Measurements from ENCODE around the gene NCOA1. TPM values are rescaled to one million over a fixed set of nuclear protein-coding genes. Genes with fewer than 3 reads are reported as not detected.

The NCOA1 gene
- polyA plus RNA-seq, 1 donor: 63.0 TPM

- DNase-seq: no peak
- Histone ChIP-seq H3K9me3 (ENCODE audit: control insufficient read depth, low read depth, low read length) (no peaks in the 10 kb centered on the region), H3K4me3 (ENCODE audit: low read length) (no peak overlapping the region), H3K27ac (ENCODE audit: low read length) (no peak overlapping the region), H3K36me3 (ENCODE audit: control insufficient read depth, insufficient read depth, low read length) (peaks cover 27% of the 10 kb centered on the region), H3K4me1 (ENCODE audit: control insufficient read depth, insufficient read depth, low read length) (no peaks in the 10 kb centered on the region), H3K27me3 (ENCODE audit: control insufficient read depth, insufficient read depth, low read length) (no peaks in the 10 kb centered on the region)
- no CpG with 5 or more reads among the region's 5 CpGs for WGBS (ENCODE audit: insufficient coverage, low lambda C conversion rate)
Observed at GRCh38 chr2:24771764-24772586, 280.9 kb downstream of the NCOA1 start.

GRCh38 chr2:24774373-24774772, 283.3 kb downstream of the NCOA1 start:
- Histone ChIP-seq H3K4me3 (ENCODE audit: low read length) (no peak overlapping the region), H3K4me1 (ENCODE audit: control insufficient read depth, insufficient read depth, low read length) (peaks cover 4% of the 10 kb centered on the region), H3K27me3 (ENCODE audit: control insufficient read depth, insufficient read depth, low read length) (no peaks in the 10 kb centered on the region), H3K9me3 (ENCODE audit: control insufficient read depth, low read depth, low read length) (no peaks in the 10 kb centered on the region), H3K27ac (ENCODE audit: low read length) (no peak overlapping the region), H3K36me3 (ENCODE audit: control insufficient read depth, insufficient read depth, low read length) (peaks cover 12% of the 10 kb centered on the region)
- DNase-seq: no peak
- WGBS (ENCODE audit: insufficient coverage, low lambda C conversion rate): no CpG with 5 or more reads among the region's 3 CpGs

GRCh38 chr2:24779116-24779515, 288.1 kb downstream of the NCOA1 start:
- peak; percentile 46 to 69 for DNase-seq
- Histone ChIP-seq H3K4me1 (ENCODE audit: control insufficient read depth, insufficient read depth, low read length) (peaks cover 4% of the 10 kb centered on the region), H3K27me3 (ENCODE audit: control insufficient read depth, insufficient read depth, low read length) (no peaks in the 10 kb centered on the region), H3K9me3 (ENCODE audit: control insufficient read depth, low read depth, low read length) (no peaks in the 10 kb centered on the region), H3K27ac (ENCODE audit: low read length) (peak overlapping the region; percentile 82), H3K4me3 (ENCODE audit: low read length) (no peak overlapping the region), H3K36me3 (ENCODE audit: control insufficient read depth, insufficient read depth, low read length) (no peaks in the 10 kb centered on the region)
- WGBS (ENCODE audit: insufficient coverage, low lambda C conversion rate): no CpG with 5 or more reads among the region's 2 CpGs

- H3K4me1 ChIP-seq (ENCODE audit: control insufficient read depth, insufficient read depth, low read length): peaks cover 4% of the 10 kb centered on the region
- no CpG with 5 or more reads among the region's 3 CpGs for WGBS (ENCODE audit: insufficient coverage, low lambda C conversion rate)
- no peaks in the 10 kb centered on the region for H3K36me3 ChIP-seq (ENCODE audit: control insufficient read depth, insufficient read depth, low read length)
- H3K4me3 ChIP-seq (ENCODE audit: low read length): no peak overlapping the region
- H3K27ac ChIP-seq (ENCODE audit: low read length): no peak overlapping the region
- H3K9me3 ChIP-seq (ENCODE audit: control insufficient read depth, low read depth, low read length): no peaks in the 10 kb centered on the region
- H3K27me3 ChIP-seq (ENCODE audit: control insufficient read depth, insufficient read depth, low read length): no peaks in the 10 kb centered on the region
- no peak for DNase-seq
Observed at GRCh38 chr2:24783641-24784040, 292.6 kb downstream of the NCOA1 start.

- no peaks in the 10 kb centered on the region for H3K9me3 ChIP-seq (ENCODE audit: control insufficient read depth, low read depth, low read length)
- H3K4me1 ChIP-seq (ENCODE audit: control insufficient read depth, insufficient read depth, low read length): no peaks in the 10 kb centered on the region
- DNase-seq: no peak
- peaks cover 8% of the 10 kb centered on the region for H3K36me3 ChIP-seq (ENCODE audit: control insufficient read depth, insufficient read depth, low read length)
- 100% methylated on average over 2 of the region's 6 CpGs for WGBS (ENCODE audit: insufficient coverage, low lambda C conversion rate)
- H3K27me3 ChIP-seq (ENCODE audit: control insufficient read depth, insufficient read depth, low read length): no peaks in the 10 kb centered on the region
- H3K27ac ChIP-seq (ENCODE audit: low read length): no peak overlapping the region
- no peak overlapping the region for H3K4me3 ChIP-seq (ENCODE audit: low read length)
Observed at GRCh38 chr2:24785671-24786321, 294.7 kb downstream of the NCOA1 start.

- H3K27me3 ChIP-seq (ENCODE audit: control insufficient read depth, insufficient read depth, low read length): no peaks in the 10 kb centered on the region
- H3K4me1 ChIP-seq (ENCODE audit: control insufficient read depth, insufficient read depth, low read length): peaks cover 7% of the 10 kb centered on the region
- no peaks in the 10 kb centered on the region for H3K9me3 ChIP-seq (ENCODE audit: control insufficient read depth, low read depth, low read length)
- H3K27ac ChIP-seq (ENCODE audit: low read length): no peak overlapping the region
- peaks cover 8% of the 10 kb centered on the region for H3K36me3 ChIP-seq (ENCODE audit: control insufficient read depth, insufficient read depth, low read length)
- no peak overlapping the region for H3K4me3 ChIP-seq (ENCODE audit: low read length)
- WGBS (ENCODE audit: insufficient coverage, low lambda C conversion rate): 86% methylated on average over 2 of the region's 2 CpGs
- DNase-seq: no peak
Observed at GRCh38 chr2:24787532-24787931, 296.5 kb downstream of the NCOA1 start.

GRCh38 chr2:24788816-24789215, 297.8 kb downstream of the NCOA1 start:
- WGBS (ENCODE audit: insufficient coverage, low lambda C conversion rate): 63% methylated on average over 1 of the region's 3 CpGs
- peaks cover 7% of the 10 kb centered on the region for H3K4me1 ChIP-seq (ENCODE audit: control insufficient read depth, insufficient read depth, low read length)
- H3K4me3 ChIP-seq (ENCODE audit: low read length): no peak overlapping the region
- DNase-seq: no peak
- no peaks in the 10 kb centered on the region for H3K27me3 ChIP-seq (ENCODE audit: control insufficient read depth, insufficient read depth, low read length)
- H3K9me3 ChIP-seq (ENCODE audit: control insufficient read depth, low read depth, low read length): no peaks in the 10 kb centered on the region
- H3K36me3 ChIP-seq (ENCODE audit: control insufficient read depth, insufficient read depth, low read length): peaks cover 8% of the 10 kb centered on the region
- no peak overlapping the region for H3K27ac ChIP-seq (ENCODE audit: low read length)

GRCh38 chr2:24791452-24791851, 300.4 kb downstream of the NCOA1 start:
- peaks cover 8% of the 10 kb centered on the region for H3K36me3 ChIP-seq (ENCODE audit: control insufficient read depth, insufficient read depth, low read length)
- DNase-seq: no peak
- peaks cover 7% of the 10 kb centered on the region for H3K4me1 ChIP-seq (ENCODE audit: control insufficient read depth, insufficient read depth, low read length)
- no peak overlapping the region for H3K27ac ChIP-seq (ENCODE audit: low read length)
- no peaks in the 10 kb centered on the region for H3K27me3 ChIP-seq (ENCODE audit: control insufficient read depth, insufficient read depth, low read length)
- H3K4me3 ChIP-seq (ENCODE audit: low read length): no peak overlapping the region
- WGBS (ENCODE audit: insufficient coverage, low lambda C conversion rate): no CpG with 5 or more reads among the region's 5 CpGs
- no peaks in the 10 kb centered on the region for H3K9me3 ChIP-seq (ENCODE audit: control insufficient read depth, low read depth, low read length)

GRCh38 chr2:24792542-24792873, 301.5 kb downstream of the NCOA1 start:
- Histone ChIP-seq H3K4me3 (ENCODE audit: low read length) (peak overlapping the region; percentile 70), H3K9me3 (ENCODE audit: control insufficient read depth, low read depth, low read length) (no peaks in the 10 kb centered on the region), H3K4me1 (ENCODE audit: control insufficient read depth, insufficient read depth, low read length) (peaks cover 7% of the 10 kb centered on the region), H3K27ac (ENCODE audit: low read length) (peak overlapping the region; percentile 89), H3K27me3 (ENCODE audit: control insufficient read depth, insufficient read depth, low read length) (no peaks in the 10 kb centered on the region), H3K36me3 (ENCODE audit: control insufficient read depth, insufficient read depth, low read length) (peaks cover 11% of the 10 kb centered on the region)
- no peak for DNase-seq
- no CpG with 5 or more reads among the region's 6 CpGs for WGBS (ENCODE audit: insufficient coverage, low lambda C conversion rate)

GRCh38 chr2:24792874-24793760, 302.1 kb downstream of the NCOA1 start, which contains the start of the genes CENPO and PTRHD1:
Gene CENPO, plus strand, starts transcription at chr2:24793425. Its CDS starts 495 bp downstream, at chr2:24793920.
Gene PTRHD1, minus strand, starts transcription at chr2:24793391. Its CDS starts 14 bp downstream, at chr2:24793377.
- H3K9me3 ChIP-seq (ENCODE audit: control insufficient read depth, low read depth, low read length): no peaks in the 10 kb centered on the region
- H3K27me3 ChIP-seq (ENCODE audit: control insufficient read depth, insufficient read depth, low read length): no peaks in the 10 kb centered on the region
- peak within 1 kb of the TSS; percentile 89 for H3K27ac ChIP-seq (ENCODE audit: low read length)
- H3K36me3 ChIP-seq (ENCODE audit: control insufficient read depth, insufficient read depth, low read length): peaks cover 11% of the 10 kb centered on the region
- DNase-seq: peak; percentile 98 to 99
- H3K4me1 ChIP-seq (ENCODE audit: control insufficient read depth, insufficient read depth, low read length): peaks cover 7% of the 10 kb centered on the region
- no CpG with 5 or more reads among the region's 74 CpGs for WGBS (ENCODE audit: insufficient coverage, low lambda C conversion rate)
- H3K4me3 ChIP-seq (ENCODE audit: low read length): peak within 1 kb of the TSS; percentile 70
